AG08396 (cell line): ENCODE results near the gene DPYSL3.

Source experiments
- DNase-seq: peaks from one replicate; pipeline ENCODE4 v3.0.0; 2012; ENCODE audit warnings: low spot score, mixed read lengths

Gene DPYSL3

GRCh38 chr5:147403651-147404640 is 105.9 kb downstream of the DPYSL3 start:
- peak; percentile 87 for DNase-seq

GRCh38 chr5:147400881-147401280 is 109.0 kb downstream of the DPYSL3 start:
- DNase-seq: no peak

GRCh38 chr5:147400126-147400809 is 109.6 kb downstream of the DPYSL3 start:
- no peak for DNase-seq

GRCh38 chr5:147398860-147399259 is 111.0 kb downstream of the DPYSL3 start:
- DNase-seq: no peak

DNA sequence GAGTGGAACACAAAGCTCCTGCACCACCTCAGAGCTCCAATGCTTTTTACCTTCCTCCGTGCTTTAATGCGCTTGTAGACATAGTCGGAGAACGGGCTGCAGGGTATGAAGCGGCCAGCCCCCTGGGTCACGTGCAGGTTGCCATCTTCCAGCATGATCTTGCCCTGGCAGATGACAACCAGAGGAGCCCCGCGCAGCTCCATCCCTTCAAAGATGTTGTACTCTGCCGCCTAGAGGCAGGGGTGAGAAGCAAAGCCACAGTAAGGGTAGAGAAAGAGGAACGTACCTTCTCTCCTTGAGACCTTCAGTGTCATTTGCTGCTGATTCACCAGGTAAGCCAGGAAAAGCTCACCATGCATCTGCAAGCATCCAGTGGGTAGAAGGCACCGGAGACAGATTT is 112.3 kb downstream of the DPYSL3 start:
- no peak for DNase-seq

- DNase-seq: no peak
These were observed 113.6 kb downstream of the DPYSL3 start for GRCh38 chr5:147396070-147396823.

DNA sequence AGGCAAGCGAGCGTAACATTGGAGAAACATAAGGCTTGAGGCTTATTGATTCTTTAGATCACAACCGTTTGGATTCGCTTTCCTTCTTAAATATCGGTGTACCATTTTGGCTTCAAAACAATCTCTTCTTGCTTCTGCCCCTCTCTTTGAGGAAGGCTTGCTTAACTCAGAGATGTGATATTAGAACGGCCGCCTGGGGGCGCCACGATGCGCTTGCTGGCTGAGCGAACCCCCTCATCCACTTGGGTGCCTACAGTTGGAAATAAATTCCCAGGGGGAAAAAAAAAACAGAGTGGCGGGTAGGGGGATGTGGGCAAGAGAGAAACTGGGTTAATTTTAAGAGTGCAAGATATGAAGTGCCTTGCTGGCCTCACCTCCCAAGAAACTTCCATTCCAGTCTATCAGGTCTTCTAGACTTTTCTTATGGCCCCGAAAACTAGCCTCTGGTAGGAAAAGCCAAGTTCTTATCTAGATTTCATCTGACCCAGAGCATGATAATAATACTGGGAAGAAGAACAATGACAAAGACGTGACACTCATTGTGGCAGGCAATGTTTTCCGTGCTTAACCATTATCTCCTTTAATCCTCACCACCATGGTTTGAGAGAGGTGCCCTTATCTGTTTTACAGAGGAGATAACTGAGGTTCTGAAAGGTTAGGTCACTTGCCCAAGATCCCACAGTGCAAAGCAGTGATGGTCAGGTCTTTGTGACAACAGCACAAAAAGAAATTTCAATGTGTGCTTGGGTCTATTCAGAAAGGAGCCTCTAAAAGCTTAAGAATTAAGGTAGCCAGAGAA is 115.8 kb downstream of the DPYSL3 start:
- no peak for DNase-seq

GRCh38 chr5:147391781-147392180 is 118.1 kb downstream of the DPYSL3 start:
- DNase-seq: peak; percentile 64

GRCh38 chr5:147390654-147391225 is 119.1 kb downstream of the DPYSL3 start:
- no peak for DNase-seq

GRCh38 chr5:147388184-147389108 is 121.4 kb downstream of the DPYSL3 start:
- DNase-seq: no peak

DNA sequence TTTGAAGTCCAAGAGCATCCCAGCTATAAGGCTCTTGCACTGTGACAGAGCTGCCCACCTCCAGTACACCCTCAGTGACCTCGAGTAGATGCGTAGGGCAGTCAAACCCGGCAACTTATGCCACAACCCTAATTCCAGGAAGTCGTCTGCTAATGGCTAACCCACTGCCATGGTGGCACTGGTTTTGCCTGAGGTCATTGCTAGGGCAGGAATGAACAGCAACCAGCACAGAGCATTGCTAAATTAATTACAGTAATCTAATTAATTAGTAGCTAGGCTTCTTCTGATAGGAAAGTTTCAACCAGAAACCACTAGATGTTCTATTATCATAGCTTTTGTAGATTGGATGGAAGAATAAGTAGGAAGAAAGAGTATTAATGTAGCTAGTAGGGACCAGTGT is 122.8 kb downstream of the DPYSL3 start:
- DNase-seq: no peak

- no peak for DNase-seq
These were observed 125.3 kb downstream of the DPYSL3 start for GRCh38 chr5:147384346-147385193.

DNA sequence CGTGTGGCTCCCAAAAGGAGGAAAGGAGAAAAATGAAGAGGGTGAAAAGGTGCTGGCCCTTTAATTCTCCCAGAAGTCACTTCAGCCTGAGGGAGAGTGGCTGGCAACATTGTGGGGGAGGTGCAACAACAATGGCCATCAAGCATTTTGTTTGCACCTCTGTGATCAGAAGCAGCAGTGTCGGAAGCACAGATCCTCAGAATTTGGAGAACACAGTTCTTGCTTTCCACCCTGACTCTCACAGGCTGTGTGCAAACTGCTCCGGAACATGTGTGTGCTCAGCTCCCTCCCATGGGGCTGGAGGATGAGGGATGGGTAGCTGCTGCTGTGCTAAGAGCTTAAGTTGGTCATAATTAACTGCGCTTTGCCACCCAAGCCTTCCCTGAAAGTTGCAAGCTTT is 127.1 kb downstream of the DPYSL3 start:
- DNase-seq: no peak

DNA sequence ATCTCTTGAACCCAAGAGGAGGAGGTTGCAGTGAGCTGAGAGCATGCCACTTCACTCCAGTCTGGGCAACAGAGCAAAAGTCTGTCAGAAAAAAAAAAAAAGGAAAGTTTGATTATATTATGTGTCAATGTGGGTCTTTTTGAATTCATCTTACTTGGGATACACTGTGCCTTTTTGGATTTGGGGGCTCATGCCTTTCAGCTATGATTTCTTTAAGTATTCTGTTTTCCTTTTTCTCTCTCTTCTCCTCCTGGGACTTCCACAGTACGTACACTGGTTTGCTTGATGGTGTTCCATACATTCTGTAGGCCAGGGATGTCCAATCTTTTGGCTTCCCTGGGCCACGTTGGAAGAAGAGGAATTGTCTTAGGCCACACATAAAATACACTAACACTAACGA is 128.3 kb downstream of the DPYSL3 start:
- no peak for DNase-seq

DNA sequence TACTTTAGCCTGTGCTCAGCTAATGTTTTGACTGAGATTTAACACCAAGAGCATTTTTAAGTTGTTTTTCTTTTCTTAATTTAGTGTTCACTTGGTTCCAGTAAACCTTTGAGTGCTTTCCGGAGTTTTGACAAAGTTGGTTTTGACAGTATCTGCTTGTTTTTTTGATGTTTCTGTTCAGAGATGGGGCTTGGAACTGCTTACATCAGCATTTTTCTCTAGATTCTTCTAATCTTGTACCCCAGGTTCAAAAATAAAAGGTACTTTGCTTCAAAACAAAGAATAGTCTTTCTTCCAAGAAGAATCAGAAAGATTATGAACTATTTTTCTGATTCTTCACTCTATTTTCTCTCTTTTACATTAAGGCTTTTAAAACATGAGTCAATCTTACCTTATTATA is 132.2 kb downstream of the DPYSL3 start:
- no peak for DNase-seq

- no peak for DNase-seq
These were observed 134.7 kb downstream of the DPYSL3 start for GRCh38 chr5:147375151-147375550.

DNA sequence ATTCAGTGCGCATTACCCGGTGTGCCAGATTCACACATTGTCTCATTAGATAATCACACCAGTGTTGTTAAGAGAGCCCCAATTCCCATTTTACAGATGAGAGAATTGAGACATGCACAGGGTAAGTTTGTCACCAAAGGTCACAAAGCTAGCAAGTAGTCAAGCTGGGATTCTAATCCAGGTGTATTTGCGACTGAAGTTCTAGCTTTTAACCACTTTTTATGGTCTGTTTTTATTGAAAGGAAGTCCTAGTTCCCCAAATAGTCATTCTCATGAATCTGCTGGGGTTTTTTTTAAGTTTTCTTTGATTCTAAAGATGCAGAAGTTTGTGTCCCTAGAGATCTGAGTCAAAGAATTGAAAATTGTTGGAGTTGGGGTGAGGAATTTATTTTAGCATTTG is 136.5 kb downstream of the DPYSL3 start:
- DNase-seq: no peak

DNA sequence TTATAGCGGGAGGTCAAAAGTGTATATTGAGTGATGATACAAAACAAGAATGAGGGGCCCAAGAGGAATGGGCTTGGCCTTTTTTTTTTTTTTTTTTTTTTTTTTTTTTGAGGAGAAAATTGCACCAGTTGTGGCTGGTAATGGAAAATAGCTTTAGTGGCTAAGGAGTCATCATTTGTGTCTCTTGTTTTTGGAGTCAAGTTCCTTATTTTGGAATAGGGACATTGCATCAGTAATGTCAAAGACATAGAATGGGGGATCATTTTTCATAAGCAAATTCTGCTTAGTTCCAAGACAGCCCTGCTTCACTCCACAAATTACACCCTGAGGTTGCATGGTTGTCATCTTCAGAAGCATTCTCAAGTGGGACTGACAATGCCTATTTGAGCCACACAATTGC is 137.7 kb downstream of the DPYSL3 start:
- no peak for DNase-seq

DNA sequence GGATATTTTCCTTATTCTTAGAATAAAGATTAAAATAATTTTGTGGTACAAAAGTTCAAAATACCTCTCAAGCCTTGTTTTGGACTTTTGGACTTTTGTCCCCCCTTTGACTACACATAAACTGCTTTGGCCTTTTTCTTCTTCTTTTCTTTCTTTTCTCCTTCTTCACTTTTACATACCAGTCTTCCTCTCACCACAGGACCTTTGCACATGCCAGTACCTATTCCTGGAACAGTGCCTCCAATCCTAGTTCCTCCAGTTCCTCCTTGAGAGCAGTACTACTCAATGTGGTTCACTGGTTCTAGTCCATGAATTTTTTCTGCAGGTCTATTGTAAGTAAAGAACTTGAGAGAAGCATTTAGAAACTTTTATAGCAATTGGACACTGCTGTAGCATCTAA is 138.6 kb downstream of the DPYSL3 start:
- DNase-seq: no peak
